Breast epithelium (tissue), 3 donors: ENCODE data around the gene TAF9B.

Experiments used
- POLR2A ChIP-seq: fragments of 450-650 bp; IDR thresholded peaks from one replicate; pipeline ENCODE4 v1.6.1; 2016; ENCODE audit warnings: antibody characterized with exemption, mild to moderate bottlenecking, moderate library complexity
- TF ChIP-seq, protein P1 (sequence below), 3 donors: fragments of 450-650 bp; IDR thresholded peaks; one replicate each; pipeline ENCODE4 v1.5.1; 2016 to 2017; ENCODE audit warnings: antibody characterized with exemption in 3 of 3, mild to moderate bottlenecking in 3 of 3, moderate library complexity in 3 of 3

DNA sequence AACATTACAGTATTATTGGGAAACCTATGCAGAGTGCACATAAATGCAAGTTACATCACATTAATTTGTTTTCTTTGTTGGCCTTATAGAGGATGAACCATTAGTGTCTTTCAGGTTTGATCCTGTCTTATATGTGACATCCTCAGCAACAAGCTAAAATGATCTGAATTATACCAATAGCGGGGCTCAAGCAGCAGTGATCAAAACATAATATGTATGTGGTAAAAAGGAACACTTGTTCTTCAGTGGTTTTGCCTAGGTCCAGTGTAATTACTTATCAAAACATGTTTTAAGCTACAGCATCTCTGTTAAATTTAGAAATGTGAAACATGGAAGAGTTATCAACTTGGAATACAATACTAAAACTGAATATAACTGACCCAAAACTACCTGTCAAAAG lies 9.1 kb downstream of the TAF9B start:
- no peak for TF ChIP-seq POLR2A
- TF ChIP-seq, protein P1, sequence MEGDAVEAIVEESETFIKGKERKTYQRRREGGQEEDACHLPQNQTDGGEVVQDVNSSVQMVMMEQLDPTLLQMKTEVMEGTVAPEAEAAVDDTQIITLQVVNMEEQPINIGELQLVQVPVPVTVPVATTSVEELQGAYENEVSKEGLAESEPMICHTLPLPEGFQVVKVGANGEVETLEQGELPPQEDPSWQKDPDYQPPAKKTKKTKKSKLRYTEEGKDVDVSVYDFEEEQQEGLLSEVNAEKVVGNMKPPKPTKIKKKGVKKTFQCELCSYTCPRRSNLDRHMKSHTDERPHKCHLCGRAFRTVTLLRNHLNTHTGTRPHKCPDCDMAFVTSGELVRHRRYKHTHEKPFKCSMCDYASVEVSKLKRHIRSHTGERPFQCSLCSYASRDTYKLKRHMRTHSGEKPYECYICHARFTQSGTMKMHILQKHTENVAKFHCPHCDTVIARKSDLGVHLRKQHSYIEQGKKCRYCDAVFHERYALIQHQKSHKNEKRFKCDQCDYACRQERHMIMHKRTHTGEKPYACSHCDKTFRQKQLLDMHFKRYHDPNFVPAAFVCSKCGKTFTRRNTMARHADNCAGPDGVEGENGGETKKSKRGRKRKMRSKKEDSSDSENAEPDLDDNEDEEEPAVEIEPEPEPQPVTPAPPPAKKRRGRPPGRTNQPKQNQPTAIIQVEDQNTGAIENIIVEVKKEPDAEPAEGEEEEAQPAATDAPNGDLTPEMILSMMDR (IDR thresholded peaks at IDR 0.05), result no peak
